Hair follicle dermal papilla cell (primary cell): ENCODE data around the gene SRXN1. TPM values are rescaled to one million over a fixed set of nuclear protein-coding genes. Genes with fewer than 3 reads are reported as not detected.

Experiments used
- total RNA-seq: library from RNA; depleted of rRNA; stranded (reverse); fragments of >200 nt; gene quantifications from 2 replicates; pipeline ENCODE4 v1.2.3, GENCODE V29; 2012

SRXN1 gene
- total RNA-seq, result 57.0 and 59.7 TPM in 2 replicates

GRCh38 chr20:653110-653589 is at the start of gene SRXN1:
Gene SRXN1, minus strand, starts transcription at chr20:653200. Its CDS starts 15 bp downstream, at chr20:653185.

GRCh38 chr20:675453-676314 is 22.7 kb upstream of the SRXN1 start, which contains the start of gene SCRT2:
Gene SCRT2, minus strand, starts transcription at chr20:675802. Its CDS starts 201 bp downstream, at chr20:675601.

GRCh38 chr20:610130-611046 is 42.6 kb downstream of the SRXN1 start, which contains the start of gene TCF15:
Gene TCF15, minus strand, starts transcription at chr20:610309. Its CDS starts 72 bp downstream, at chr20:610237.

Other genes with a start within 250 kb of the SRXN1 start
- 90.5 and 97.7 TPM in 2 replicates for gene RBCK1, start 244.9 kb downstream of the SRXN1 start, total RNA-seq
- 63.1 and 78.4 TPM in 2 replicates for gene TBC1D20, start 190.7 kb downstream of the SRXN1 start, total RNA-seq
- 109 and 121 TPM in 2 replicates for gene CSNK2A1, start 109.4 kb downstream of the SRXN1 start, total RNA-seq
- gene TCF15, start 42.9 kb downstream of the SRXN1 start, total RNA-seq, result not detected in 2 replicates
- gene SCRT2, start 22.6 kb upstream of the SRXN1 start, total RNA-seq, result not detected in 2 replicates
- gene SLC52A3, start 115.3 kb upstream of the SRXN1 start, total RNA-seq, result not detected in 2 replicates
- 2.6 and 2.8 TPM in 2 replicates for gene FAM110A, start 180.5 kb upstream of the SRXN1 start, total RNA-seq